ENCODE results near the gene PALLD. TPM values are rescaled to one million over a fixed set of nuclear protein-coding genes. Genes with fewer than 3 reads are reported as not detected.

The PALLD gene
- total and polyA plus RNA-seq, 2 of the 8 experiments (the other 6 are each of a cell fraction or from before 2014, with no cell fraction given) = 10.5 to 25.0 TPM

GRCh38 chr4:168504526-168504925, 7.7 kb downstream of the PALLD start:
- no peak for FAIRE-seq
- no peak overlapping the region for H3K23ac ChIP-seq (ENCODE audit: insufficient read length)
- H3K23me2 ChIP-seq (ENCODE audit: low read depth, low read length) = no peaks in the 10 kb centered on the region; the same call in 1 of the 2 replicates
- no peak overlapping the region for H3K14ac ChIP-seq (ENCODE audit: insufficient read length)
- no peaks in the 10 kb centered on the region for H4K20me1 ChIP-seq (replicated peaks in 1 of 2; ENCODE audit: control insufficient read depth in 1 of 2, insufficient read depth in 2 of 2, low read length in 2 of 2)
- H3K4me1 ChIP-seq (replicated peaks in 1 of 4; ENCODE audit: control insufficient read depth in 3 of 4, insufficient read depth in 4 of 4, low read length in 3 of 4) = 0 out of 7 replicates have a peak, but pooled peaks cover 0 to 2% (median 0%) of the 10 kb centered on the region in 4 experiments
- no peak overlapping the region for H3K4me3 ChIP-seq (ENCODE audit: extremely low read depth in 1 of 4, insufficient read depth in 2 of 4, low read depth in 3 of 4, low read length in 4 of 4)
- H2BK20ac ChIP-seq (ENCODE audit: low read length) = no peak overlapping the region
- no peak overlapping the region for H2BK5ac ChIP-seq (ENCODE audit: low read depth, low read length)
- H2BK12ac ChIP-seq (ENCODE audit: low read depth, low read length) = no peak overlapping the region
- no peak overlapping the region for H2AK5ac ChIP-seq (ENCODE audit: low read depth, low read length)
- 82% methylated on average over 3 of the region's 3 CpGs; no CpG with 5 or more reads in 1 of the 2 experiments for WGBS, 2 experiments (ENCODE audit: extremely low coverage in 1 of 2, insufficient coverage in 1 of 2, insufficient read length in 1 of 2, insufficient replicate concordance in 2 of 2, low coverage in 1 of 2, low lambda C conversion rate in 2 of 2, missing lambda C conversion rate in 1 of 2)
- no peak overlapping the region for H2AFZ ChIP-seq (ENCODE audit: low read length)
- no peak overlapping the region for H2BK15ac ChIP-seq (ENCODE audit: low read length)
- DNase-seq (ENCODE audit: low read depth in 1 of 2, low spot score in 2 of 2) = no peak
- H3K27me3 ChIP-seq (replicated peaks in 1 of 4; ENCODE audit: control insufficient read depth in 3 of 4, extremely low read depth in 1 of 4, insufficient read depth in 3 of 4, low read length in 3 of 4) = no peaks in the 10 kb centered on the region
- H3K9me3 ChIP-seq (ENCODE audit: insufficient read depth in 2 of 2, low read depth in 1 of 2, low read length in 1 of 2) = no peaks in the 10 kb centered on the region
- H3K18ac ChIP-seq (ENCODE audit: extremely low read depth, low read length) = no peak overlapping the region
- H3K9ac ChIP-seq (replicated peaks in 1 of 4; ENCODE audit: extremely low read depth in 1 of 4, low read depth in 3 of 4, low read length in 3 of 4) = no peak overlapping the region
- ChIA-PET POLR2A (ENCODE audit: partially characterized antibody) (no interaction called here), CTCF (ENCODE audit: partially characterized antibody) (interaction anchor here (0.5 to 3.0 kb wide), 4 partner anchors 10 to 321 kb away, joined by 3 to 25 read pairs (median 3); no protein-coding TSS in a partner anchor)
- H3K27ac ChIP-seq (ENCODE audit: low read depth, low read length) = no peak overlapping the region
- H3K79me2 ChIP-seq (ENCODE audit: control insufficient read depth in 1 of 2, insufficient read depth in 2 of 2, low read length in 2 of 2) = no peaks in the 10 kb centered on the region
- no peaks in the 10 kb centered on the region for H3K36me3 ChIP-seq (ENCODE audit: control insufficient read depth in 2 of 4, insufficient read depth in 4 of 4, low read length in 3 of 4)
- no peak overlapping the region for H3K4ac ChIP-seq (replicated peaks; ENCODE audit: insufficient read length, low read depth, low read length)
- no peak overlapping the region for H4K5ac ChIP-seq (ENCODE audit: insufficient read length, low read depth, low read length)
- no peak overlapping the region for H2BK120ac ChIP-seq (replicated peaks; ENCODE audit: low read depth, low read length)
- TF ChIP-seq HDAC2 (IDR thresholded peaks at IDR 0.05; ENCODE audit: borderline replicate concordance in 1 of 2, low read depth in 2 of 2, low read length in 2 of 2) (no peak), HDAC6 (IDR thresholded peaks at IDR 0.05; ENCODE audit: low read depth, low read length) (no peak)
- no peak overlapping the region for H3K4me2 ChIP-seq (ENCODE audit: insufficient read depth in 1 of 2, low read depth in 2 of 2, low read length in 2 of 2)
- H3K56ac ChIP-seq (replicated peaks; ENCODE audit: insufficient read length, low read depth, low read length) = no peak overlapping the region
- H4K8ac ChIP-seq (ENCODE audit: extremely low read depth, insufficient read depth, low read length) = no peak overlapping the region
- no peak overlapping the region for H4K91ac ChIP-seq (replicated peaks; ENCODE audit: insufficient read length, low read length)
- H3K79me1 ChIP-seq (ENCODE audit: low read depth, low read length) = no peaks in the 10 kb centered on the region

Measured in H1 (cell line).